ENCODE measurements around the gene CXXC4.
A peak's percentile ranks its signal among the peaks of the same experiment; 100 is the strongest.

Gene CXXC4

DNA sequence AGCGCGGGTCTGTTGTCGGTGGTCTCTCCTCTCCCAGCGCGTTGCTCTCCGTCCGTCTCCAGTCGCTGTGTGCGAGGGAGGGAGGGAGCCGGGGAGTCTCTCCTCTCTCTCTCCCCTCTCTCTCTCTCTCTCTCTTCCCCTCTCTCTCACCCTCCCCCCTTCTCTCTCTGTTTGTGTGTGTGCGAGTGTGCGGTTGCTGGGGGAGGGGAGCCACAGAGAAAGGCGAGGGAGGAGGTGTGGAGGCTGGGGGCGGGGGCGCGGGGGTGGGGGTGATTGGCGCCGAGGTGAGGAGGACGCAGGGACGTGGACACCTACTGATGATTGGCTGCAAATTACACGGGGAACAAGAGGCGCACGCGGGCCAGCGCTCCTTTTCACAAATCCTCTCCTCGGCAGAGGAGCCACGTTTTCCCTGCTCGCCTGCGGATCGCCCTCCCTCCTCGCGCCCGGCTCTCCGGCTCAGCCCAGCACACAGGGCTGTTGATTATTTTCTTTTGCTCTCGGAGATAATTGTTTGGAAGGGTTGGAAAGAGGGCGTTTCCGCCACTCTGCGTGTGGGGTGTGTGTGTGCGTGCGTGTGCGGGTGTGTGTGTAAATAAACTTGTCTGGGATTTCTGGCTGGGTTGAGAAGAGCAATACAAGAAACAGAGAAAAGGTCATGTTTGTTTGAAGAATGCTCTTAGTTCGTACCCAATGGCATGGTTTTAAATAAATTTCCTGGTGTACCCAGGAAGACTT lies at the start of gene CXXC4:
Gene CXXC4, minus strand, starts transcription at position 73 of the 738 bp plus-strand sequence. CDS start 3,092 bp downstream, outside the sequence.
- peak; percentile 8 for DNase-seq (ENCODE audit: low spot score)

DNA sequence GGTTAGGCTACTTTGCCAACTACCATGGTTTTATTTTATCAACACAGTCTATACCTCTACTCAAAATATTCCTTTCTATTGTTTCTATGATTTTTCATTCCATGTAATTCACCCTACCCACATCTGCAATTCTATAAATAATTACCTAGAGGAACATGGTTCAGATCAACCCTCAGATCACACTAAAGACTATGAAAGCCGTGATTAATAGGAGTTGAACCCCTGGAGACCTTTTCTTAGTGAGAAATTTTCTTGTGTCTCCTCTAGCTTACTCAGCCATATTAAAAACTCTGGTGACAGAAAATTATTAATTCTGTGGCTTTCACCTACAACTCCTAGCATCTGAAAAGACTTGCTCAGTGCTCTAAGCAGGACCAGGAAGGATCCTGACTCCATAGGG lies 38.5 kb upstream of the CXXC4 start:
- no peak for DNase-seq (ENCODE audit: low spot score)

DNA sequence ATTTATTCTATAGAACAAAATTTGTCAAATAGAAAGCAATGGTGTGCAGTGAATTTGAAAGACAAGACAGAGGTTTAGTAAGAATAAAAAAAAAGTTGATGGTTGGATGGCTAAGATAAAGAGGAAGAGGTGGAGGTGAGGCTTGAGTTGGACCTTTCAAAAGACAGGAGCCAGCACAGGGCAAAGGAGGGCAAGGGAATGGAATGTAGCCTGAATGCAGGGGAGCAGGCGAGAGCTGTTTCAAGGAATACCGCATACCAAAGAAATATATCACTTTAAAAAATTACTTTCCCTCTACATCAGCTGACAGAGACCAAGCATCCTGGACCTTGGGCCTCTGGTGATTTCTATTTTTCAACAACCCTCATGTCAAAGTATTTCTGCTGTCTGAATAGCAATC lies 38.0 kb upstream of the CXXC4 start:
- no peak for DNase-seq (ENCODE audit: low spot score)

DNA sequence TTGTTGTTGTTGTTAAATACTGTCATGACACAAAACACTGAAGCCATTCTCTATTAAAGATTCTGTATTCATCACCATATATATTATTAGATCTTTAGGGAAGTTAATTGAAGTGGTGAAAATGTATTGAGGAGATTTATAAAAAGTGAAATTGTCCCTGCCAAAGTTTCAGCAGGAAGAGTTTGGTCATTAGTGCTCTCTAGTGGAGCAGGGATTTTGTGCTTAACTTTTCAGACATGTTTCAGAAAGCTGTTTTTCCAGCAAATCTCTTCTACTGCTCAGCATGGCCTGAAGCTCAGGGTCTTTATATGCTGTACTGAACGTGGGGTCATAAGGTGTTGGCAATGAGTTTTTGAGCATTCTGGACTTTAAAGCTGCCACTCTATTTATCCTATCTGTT lies 36.7 kb upstream of the CXXC4 start:
- DNase-seq (ENCODE audit: low spot score): no peak

DNA sequence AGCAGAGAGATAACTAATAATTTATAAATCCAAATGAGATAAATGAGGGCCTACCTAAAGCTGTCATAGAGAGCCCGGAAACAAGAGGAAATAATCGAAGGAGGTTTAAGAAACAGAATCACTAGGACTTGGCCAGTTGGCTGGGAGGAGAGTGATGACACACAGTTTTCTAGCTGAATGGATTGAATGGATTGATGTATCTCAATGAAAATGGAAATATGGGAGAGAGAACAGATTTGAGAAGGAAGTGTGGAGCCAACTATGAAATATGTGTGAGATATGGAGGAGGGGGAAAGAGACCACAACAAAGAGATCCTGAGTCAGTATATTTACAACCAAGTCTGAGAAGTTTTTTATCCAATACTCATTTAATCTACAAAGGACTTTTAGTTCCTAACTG lies 35.7 kb upstream of the CXXC4 start:
- DNase-seq (ENCODE audit: low spot score): no peak

DNA sequence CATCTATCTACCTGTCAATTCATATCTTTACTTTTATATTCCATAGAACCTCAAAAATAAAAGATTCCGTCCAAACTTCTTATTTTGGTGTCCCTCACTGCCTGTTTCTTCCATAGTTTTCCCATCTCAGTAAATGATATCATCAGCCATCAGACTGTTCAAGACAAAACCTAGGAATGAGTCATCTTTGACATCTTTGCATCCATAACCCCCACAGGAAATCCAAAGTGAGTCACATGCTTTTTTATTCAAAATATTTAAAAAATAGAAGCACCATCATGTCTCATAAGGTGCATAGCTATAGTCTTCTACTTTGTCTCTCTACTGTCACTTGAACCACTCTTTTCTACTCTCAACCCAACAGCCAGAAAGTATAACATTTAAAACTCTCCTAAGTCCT lies 29.9 kb upstream of the CXXC4 start:
- no peak for DNase-seq (ENCODE audit: low spot score)

DNA sequence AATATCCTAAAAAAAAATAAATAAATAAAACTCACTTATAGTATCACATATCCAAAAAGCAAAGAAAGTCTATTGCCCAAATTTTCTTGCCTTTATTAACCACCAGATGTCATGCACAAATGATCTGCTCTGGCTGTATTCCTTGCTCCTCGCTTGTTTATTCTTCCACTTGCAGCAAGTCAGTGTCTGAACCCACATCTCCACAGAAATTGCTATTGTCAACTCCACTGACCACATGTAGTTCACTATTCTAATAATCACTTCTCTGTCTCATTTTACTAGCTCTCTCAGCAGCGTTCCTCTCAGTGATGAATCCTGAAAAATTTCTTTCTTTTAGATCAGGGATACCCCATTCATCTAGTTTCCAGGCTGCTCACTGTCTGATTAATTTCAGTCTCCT lies 29.3 kb upstream of the CXXC4 start:
- no peak for DNase-seq (ENCODE audit: low spot score)

DNA sequence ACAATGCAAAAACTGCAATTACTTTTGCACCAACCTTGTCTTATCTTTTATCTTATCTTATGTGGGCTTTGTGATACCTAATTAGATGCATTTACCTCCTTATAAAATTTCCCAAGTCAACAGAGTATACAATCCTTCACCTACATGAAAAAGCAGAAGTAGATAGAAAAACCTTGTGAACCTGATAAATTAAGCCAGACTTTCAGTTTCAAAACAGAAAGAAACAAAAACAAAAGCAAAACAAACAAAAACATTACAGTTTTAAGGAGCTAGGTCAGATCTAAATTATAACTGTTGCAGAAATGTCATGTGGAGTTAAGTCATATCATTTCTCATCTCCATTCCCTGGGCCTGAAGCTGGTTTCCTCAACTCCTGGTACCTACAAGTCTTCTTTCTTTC lies 24.9 kb upstream of the CXXC4 start:
- DNase-seq (ENCODE audit: low spot score): no peak

DNA sequence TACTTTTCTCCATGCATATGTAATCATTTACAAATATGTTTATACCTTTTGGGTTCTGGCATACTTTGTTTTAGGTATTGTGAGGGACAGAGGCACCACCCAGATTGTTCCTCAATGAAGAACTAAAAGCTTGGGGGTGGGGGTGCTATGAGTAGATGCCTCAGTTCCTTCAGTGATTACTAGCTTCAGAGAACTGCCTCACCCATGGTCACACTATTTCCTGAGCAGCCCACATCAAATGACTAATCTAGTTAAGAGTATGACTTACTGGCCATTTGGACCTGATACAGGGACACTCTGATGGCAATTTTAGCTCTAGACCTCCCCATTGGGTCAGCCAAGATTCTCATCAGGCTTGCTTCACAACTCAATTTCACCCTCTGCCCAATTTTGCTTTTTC lies 22.2 kb upstream of the CXXC4 start:
- DNase-seq (ENCODE audit: low spot score): no peak

DNA sequence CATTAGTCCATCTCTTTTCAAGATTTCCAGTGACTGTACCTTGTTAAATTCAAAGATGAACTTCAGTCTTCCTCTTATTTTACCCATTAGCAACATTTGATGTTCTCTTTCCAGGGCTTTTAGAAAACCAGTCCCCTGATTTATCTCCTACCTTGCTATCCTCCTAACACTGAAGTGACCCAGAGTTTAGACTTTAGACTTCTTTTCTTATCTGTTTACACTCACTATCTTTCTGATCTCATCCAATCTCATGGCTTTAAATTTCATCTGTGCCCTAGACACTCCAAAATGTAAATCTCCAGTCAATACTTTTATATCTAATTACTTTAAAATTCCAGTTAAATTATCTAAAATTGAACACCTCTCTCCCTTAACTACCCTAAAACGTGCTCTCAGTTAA lies 13.5 kb upstream of the CXXC4 start:
- no peak for DNase-seq (ENCODE audit: low spot score)

DNA sequence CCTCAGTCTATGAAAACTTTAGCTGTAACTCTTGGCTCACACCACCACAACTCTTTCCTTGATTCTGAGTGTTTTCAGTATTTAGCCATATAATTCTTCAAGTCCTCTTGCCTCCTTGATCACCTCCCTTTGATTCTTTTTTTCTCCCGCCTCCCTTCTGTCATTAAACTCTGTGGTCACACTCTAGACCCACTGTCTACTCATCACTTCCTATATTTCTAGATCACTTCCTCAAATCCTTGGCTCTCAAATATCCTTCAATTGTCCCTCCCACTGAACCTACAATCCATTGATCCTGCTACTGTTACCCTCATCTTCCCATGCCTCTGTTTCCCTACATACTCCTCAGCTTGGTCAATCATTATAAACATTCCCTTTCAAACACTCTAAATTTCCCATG lies 12.4 kb upstream of the CXXC4 start:
- DNase-seq (ENCODE audit: low spot score): no peak

DNA sequence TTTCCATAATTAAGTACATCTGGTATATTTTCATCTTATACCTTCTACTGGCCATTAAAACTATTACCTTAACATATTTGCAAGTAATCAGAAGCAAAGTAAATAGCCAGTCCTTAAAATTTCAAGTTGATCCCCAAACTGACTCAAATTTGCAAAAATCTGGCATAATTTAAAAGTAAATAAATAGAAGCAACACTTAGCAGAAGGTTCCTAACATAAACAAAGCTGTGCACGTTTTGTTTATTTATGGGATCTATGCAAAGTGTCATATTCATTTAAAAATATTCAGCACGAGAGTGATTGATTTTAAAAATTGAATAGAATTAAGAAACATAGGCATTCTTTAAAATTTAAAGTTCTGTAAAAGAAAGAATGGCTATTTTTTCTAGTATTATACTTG lies 9.8 kb upstream of the CXXC4 start:
- DNase-seq (ENCODE audit: low spot score): no peak

DNA sequence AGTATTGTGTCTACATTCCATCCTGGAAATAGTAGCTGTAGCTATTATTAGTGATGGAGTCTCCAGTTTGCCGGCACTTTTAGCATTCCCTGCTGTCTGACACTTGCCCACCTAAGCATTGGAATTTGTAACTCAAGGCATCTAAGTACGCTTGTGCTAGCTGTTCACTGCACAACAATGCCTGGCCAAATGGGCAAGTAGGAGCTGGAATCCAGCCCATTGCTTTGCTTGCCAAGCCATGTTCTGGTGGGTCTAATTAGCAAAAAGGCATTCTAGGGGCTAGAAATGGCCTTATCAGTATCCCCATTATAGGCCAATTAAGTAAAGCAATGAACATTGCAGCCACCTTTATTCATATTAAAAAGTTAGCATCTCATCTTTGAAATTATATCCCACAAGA lies 7.8 kb upstream of the CXXC4 start:
- no peak for DNase-seq (ENCODE audit: low spot score)

DNA sequence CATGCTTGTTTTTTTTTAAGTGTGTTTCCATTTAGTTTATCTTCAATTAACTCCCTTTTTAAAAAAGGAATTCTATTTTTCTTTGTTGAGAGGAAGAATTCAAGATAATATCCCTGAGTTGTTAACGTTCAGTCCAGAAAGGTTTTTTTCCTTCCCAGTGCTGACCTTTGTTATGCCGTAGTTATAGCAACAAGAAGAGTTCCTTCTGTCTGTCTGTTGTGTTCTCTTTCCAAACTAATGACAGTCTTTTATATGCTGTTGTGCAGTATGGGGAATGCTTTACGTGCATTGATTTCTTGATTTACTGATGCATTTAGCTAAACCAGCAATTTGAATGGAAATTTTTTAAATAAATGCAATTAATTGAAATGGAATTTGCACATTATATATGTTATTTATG lies 6.6 kb upstream of the CXXC4 start:
- DNase-seq (ENCODE audit: low spot score): no peak

DNA sequence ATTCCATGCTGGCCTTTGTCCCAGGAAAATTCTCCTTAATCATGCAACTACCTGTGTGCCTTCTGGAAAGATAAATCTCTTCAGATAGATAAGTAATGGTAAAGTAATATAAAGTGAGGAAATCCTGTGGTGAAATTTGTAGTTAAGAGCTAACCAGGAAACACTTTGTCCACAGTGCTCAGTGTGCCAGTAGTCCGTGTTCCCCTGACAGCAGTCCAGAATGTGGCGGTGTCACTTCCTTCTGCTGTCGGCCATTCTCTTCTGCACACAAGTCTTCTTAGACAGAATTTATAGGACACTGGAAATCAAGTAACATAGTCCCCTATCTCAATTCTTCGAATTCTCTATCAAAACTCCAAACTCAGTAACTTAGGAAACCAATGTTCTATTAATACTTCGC lies 5.7 kb upstream of the CXXC4 start:
- DNase-seq (ENCODE audit: low spot score): no peak

DNA sequence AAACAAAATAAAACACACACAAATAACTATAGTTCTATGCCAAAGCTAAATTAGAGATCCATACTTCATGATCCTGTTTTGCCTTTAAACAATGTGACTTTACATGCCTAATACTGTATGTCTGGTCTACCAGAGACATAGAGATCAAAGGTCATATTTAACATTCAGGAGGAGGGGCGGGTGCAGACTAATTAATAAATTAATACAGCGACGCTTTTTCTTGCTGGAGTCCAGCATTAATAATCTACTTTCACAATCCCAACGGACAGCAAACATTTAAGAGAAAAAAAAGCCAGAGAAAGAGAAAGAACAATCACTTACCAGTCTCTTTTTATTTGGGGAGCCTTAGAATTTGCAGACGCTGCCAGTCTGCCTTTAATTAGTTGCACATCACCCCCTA lies 509 bp downstream of the CXXC4 start:
- no peak for DNase-seq (ENCODE audit: low spot score)

DNA sequence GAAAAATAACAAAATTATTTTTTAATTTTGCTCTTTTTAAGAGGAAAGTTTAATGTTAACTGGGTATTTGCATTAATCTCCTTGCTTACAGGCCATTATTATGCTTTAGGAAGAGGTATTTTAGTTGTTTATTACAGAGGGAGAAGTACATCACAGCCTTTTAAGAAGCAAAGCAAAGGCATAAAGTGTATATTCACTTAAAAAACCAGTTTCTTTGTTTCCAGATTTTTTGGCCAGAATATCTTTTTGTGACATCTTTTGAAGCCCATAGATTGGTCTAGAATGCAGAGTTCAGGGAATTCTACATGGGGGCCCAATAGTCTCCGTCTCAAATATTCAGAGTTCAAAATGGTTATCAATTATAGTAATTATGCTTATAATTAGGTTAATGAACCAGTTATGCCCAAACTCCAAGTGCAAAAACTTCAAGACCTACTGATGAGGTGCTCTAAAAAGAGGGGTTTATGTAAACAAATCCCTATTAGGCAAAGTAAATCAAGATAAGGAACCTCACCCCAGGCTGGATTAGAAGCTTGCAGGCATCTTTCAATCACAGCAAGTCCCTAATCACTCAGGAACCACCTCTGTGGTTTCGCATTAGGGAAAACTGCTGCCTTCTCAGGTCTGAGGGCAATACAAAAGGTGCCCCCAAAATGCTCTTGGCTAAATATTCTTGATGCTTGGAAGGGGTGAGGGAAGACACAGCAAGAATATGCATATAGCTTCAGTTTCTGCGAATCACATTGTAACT lies 1.4 kb downstream of the CXXC4 start:
- DNase-seq (ENCODE audit: low spot score): no peak

DNA sequence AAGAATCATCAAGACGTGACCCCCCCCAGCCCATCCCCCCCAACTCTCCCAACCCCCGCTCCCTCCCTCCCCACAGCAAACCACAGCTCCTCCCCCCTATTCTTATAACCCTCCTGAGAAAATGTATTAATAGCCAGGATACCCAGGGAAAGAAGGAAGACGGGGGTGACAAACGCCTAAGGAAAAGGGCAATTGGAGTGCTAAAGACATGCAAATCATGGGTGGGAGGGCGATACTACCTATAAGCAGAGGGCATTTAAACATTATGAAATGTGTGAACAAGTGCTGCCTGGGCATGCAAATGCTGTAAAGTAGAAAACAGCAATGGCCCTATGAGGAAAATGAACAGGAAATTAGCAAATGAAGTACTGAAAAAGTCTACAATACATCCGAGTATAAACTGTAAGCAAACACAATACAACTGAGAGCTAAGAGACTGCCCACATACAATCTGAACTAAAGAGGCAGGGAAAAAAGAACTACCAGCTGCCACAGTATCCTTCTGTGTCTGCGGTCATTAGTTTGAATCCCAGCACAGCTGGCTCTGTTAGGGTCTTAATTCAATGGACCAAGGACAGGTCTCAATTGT lies 2.4 kb downstream of the CXXC4 start:
- DNase-seq (ENCODE audit: low spot score): no peak

DNA sequence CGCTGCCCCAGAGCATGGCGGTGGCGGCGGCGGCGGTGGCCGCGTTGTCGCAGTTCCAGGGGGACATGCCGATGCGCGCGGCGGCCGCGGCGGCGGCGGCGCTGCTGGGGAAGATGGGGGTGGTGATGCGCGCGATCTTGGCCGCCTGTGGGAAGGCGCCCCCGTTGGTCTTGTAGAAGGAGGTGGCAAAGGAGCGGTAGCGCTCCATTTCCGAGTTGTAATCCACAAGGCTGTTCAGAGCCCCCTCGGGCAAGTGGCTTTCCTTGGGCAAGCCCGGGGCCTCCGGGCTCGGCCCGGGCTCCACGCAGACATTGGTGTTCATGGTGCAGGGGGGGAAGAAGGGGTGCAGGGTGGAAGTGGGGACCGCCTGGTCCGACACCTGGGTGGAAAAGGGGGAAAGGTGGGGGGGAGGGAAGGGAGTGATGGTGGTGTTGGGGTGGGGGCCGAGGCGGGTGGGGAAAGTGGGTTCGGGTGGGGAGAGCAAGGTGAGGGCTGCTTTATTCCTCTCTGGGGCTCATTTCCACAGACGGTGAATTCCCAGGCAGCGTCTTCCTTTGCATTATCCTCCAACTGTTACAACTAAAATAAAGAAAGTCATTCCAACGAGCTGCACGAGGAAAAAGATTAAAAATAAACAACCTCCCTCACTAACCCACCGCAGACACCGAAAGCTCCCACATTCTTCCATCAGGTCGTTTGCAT lies 3.1 kb downstream of the CXXC4 start:
- no peak for DNase-seq (ENCODE audit: low spot score)

DNA sequence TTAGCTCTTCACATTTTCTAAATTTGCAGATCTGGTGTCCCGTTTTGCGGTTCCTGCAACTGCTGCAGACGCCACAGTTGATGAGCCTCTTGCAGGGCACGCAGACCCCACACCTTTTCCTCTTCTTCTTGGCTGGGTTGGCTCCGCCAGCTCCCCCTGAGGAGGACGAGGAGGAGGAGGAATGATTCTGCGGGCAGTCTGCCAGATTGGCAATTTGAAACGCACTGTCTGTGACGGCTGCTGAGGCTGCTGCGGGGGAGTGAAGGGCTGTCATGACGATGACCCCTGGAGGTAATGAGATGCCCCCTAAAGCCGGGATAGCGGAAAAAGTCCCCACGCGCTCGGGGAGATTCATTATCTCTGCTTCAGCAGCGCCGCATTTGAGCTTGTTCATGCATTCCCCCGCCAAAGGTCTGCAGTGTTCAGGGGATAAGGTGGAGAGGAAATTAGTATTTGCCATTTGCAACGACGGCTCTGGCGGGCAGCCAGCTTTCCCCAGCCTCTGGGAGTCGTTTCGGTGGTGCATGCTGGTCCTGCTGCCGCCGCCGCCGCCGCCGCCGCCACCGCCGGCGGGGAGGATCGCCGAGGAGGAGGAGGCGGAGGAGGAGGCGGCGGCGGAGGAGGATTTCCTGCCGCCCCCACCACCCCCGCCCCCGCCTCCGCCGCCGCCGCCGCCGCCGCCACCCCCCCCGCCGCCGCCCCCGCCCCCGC lies 3.8 kb downstream of the CXXC4 start:
- peak; percentile 31 for DNase-seq (ENCODE audit: low spot score)

DNA sequence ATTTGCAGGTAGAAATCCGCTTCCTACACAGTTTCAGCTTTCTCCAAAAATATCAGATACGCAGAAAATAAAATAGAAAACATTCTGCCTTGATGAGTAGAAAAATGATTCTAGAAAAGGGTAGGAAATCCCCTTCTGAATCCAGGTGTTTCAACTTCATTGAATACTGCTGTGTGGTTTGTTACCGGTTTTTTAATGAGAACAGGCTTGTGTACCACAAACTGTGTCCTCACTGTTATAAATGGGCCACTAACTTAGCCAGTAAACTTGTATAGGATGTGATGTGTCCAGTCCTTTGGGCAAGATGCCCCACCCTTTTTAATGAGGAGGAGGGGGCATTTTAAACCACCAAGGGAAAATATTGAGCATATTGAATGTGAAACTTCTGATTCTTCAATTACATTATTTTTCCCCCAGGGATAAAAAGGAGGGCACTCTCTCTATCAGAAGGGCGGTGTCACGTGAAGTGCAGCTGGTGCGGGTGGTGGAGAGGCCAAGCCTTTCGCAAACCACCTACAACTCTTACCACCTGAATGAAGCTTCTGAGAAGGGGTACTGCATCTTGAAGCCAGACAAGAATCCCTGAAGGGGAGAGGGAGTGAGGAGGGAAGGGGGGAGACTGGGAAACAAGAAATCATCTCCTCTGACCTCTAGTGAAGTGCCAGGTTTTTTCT lies 4.5 kb downstream of the CXXC4 start:
- no peak for DNase-seq (ENCODE audit: low spot score)

DNA sequence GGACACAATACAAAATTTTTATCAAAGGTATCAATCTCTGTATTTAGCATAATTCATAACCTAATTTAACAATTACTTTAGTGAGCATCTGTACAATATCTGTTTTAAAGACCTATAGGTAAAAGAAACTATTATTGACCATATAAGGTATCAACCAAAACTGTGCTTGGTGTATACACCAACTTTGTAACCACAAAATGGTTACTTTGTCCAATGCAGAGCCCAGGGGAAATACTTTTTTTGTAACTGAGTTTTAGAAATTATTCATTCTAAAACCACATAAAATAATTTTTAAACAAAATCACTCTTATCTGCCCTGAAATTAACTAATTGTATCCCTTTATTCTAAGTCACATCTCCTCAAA lies 5.0 kb downstream of the CXXC4 start:
- DNase-seq (ENCODE audit: low spot score): no peak

Data from CD4-positive, alpha-beta T cell treated with Interleukin-6 at 100 ng/mL for 8 hours (primary cell).